ENCODE results near the gene PPP1R12C.

GRCh38 chr19:55115446-55116065 lies 1.9 kb downstream of the PPP1R12C start:
- TF ChIP-seq ZC3H10 (CRISPR knock-in tag; IDR thresholded peaks at IDR 0.05) (no peak), TCF4 (CRISPR knock-in tag; IDR thresholded peaks at IDR 0.05; ENCODE audit: borderline replicate concordance) (no peak), ARNTL (CRISPR knock-in tag; IDR thresholded peaks at IDR 0.05; ENCODE audit: borderline replicate concordance, low read depth) (no peak), PPARA (CRISPR knock-in tag; IDR thresholded peaks at IDR 0.05; ENCODE audit: borderline replicate concordance) (no peak), CREB5 (CRISPR knock-in tag; IDR thresholded peaks at IDR 0.05; ENCODE audit: low read depth) (no peak), PATZ1 (CRISPR knock-in tag; IDR thresholded peaks at IDR 0.05; ENCODE audit: borderline replicate concordance) (no peak), TSHZ2 (CRISPR knock-in tag; IDR thresholded peaks at IDR 0.05) (no peak), ZNF70 (CRISPR knock-in tag; IDR thresholded peaks at IDR 0.05) (no peak), TOX (CRISPR knock-in tag; IDR thresholded peaks at IDR 0.05; ENCODE audit: borderline replicate concordance) (no peak), OSR1 (CRISPR knock-in tag; IDR thresholded peaks at IDR 0.05) (no peak), CSDC2 (CRISPR knock-in tag; IDR thresholded peaks at IDR 0.05) (no peak), ZFP3 (CRISPR knock-in tag; IDR thresholded peaks at IDR 0.05) (no peak)
